ENCODE measurements around the gene IKZF3. TPM values are rescaled to one million over a fixed set of nuclear protein-coding genes. Genes with fewer than 3 reads are reported as not detected.

Gene IKZF3
- total and polyA plus RNA-seq, 8 donors, result 0.56 to 5.4 (median 1.1) TPM; not detected in 1

DNA sequence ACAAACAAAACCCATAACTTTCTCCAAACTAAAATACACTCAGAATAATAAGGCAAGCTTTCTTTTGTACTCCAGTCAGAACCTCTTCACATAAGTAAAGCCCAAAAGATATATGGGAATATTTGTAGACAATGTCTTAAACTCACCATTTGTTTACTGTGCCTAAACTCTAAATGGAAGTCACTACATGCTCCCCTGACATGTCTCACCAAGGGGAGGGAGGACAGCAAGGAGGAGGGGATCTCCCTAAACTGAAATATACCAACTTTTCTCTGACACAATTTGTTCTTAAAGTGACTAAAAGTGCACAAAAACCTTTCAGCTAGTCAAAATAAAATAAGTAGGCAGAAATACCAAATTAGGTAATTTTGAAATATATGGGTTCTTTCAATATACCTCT is 87.9 kb downstream of the IKZF3 start:
- Histone ChIP-seq H3K4me3 (peak overlapping the region in 3 of 4 donors; percentile 1 to 20 (median 2)), H3K9me3 (no peaks in the 10 kb centered on the region), H3K27ac (peak overlapping the region; percentile 39 to 76 (median 62)), H3K27me3 (peaks cover 0 to 19% (median 0%) of the 10 kb centered on the region in 3 donors), H3K4me1 (peaks cover 0 to 5% (median under 1%) of the 10 kb centered on the region in 4 donors), H3K36me3 (no peaks in the 10 kb centered on the region)
- TF ChIP-seq CTCF (IDR thresholded peaks at IDR 0.05) (no peak), EP300 (IDR thresholded peaks at IDR 0.05) (no peak), POLR2A (IDR thresholded peaks at IDR 0.05) (no peak), POLR2AphosphoS5 (IDR thresholded peaks at IDR 0.05) (no peak)
- intact Hi-C loops (cut with DNase I; ENCODE audit: low total_unique reads), result no loop called here
- DNase-seq, result no peak

GRCh38 chr17:39775031-39775430 is 89.1 kb downstream of the IKZF3 start:
- H3K36me3 ChIP-seq, result no peaks in the 10 kb centered on the region
- TF ChIP-seq EP300 (IDR thresholded peaks at IDR 0.05), result no peak
- no peak for TF ChIP-seq POLR2AphosphoS5 (IDR thresholded peaks at IDR 0.05)
- no peak for TF ChIP-seq POLR2A (IDR thresholded peaks at IDR 0.05)
- no peak for TF ChIP-seq CTCF (IDR thresholded peaks at IDR 0.05)
- no peak for DNase-seq
- H3K27me3 ChIP-seq, result peaks cover 0 to 19% (median 0%) of the 10 kb centered on the region in 3 donors
- 63 to 87% (median 80%) methylated on average over 2 of the region's 2 CpGs for WGBS, 5 donors
- intact Hi-C loops (cut with DNase I; ENCODE audit: low total_unique reads), result no loop called here
- no peaks in the 10 kb centered on the region for H3K9me3 ChIP-seq
- peak overlapping the region in 1 of 5 donors; percentile 76 for H3K27ac ChIP-seq
- no peaks in the 10 kb centered on the region for H3K4me1 ChIP-seq
- no peak overlapping the region for H3K4me3 ChIP-seq

DNA sequence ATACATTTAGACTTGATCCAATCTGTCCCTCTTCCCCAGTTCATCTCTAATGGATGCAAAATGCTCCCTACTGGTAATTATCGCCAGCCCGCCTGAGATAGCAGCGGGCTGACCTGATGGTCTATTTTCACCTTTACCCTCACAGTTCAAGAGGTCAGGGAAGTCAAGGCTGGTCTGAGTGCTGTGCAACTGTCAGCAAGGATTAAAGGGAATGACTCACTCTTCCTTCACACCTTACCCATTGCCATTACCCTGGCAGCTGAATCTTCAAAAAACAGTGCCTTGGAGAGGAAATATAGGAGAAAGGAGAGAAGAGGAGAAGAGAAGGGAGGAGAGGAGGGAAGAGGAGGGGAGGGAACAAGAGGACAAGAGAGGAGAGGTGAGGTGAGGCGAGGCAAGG is 90.1 kb downstream of the IKZF3 start:
- WGBS, 5 donors, result 75 to 83% (median 77%) methylated on average over 4 of the region's 4 CpGs
- peak overlapping the region in 4 of 5 donors; percentile 21 to 76 (median 56) for H3K27ac ChIP-seq
- H3K4me3 ChIP-seq, result no peak overlapping the region
- H3K27me3 ChIP-seq, result peaks cover 0 to 16% (median 0%) of the 10 kb centered on the region in 3 donors
- H3K9me3 ChIP-seq, result no peaks in the 10 kb centered on the region
- DNase-seq, result no peak
- intact Hi-C loops (cut with DNase I; ENCODE audit: low total_unique reads), result no loop called here
- TF ChIP-seq POLR2A (IDR thresholded peaks at IDR 0.05) (no peak), CTCF (IDR thresholded peaks at IDR 0.05) (no peak), POLR2AphosphoS5 (IDR thresholded peaks at IDR 0.05) (no peak), EP300 (IDR thresholded peaks at IDR 0.05) (no peak)
- no peaks in the 10 kb centered on the region for H3K36me3 ChIP-seq
- H3K4me1 ChIP-seq, result no peaks in the 10 kb centered on the region

- DNase-seq, result no peak
- no peaks in the 10 kb centered on the region for H3K4me1 ChIP-seq
- TF ChIP-seq POLR2AphosphoS5 (IDR thresholded peaks at IDR 0.05) (no peak), CTCF (IDR thresholded peaks at IDR 0.05) (no peak), EP300 (IDR thresholded peaks at IDR 0.05) (no peak), POLR2A (IDR thresholded peaks at IDR 0.05) (no peak)
- intact Hi-C loops (cut with DNase I; ENCODE audit: low total_unique reads), result no loop called here
- H3K9me3 ChIP-seq, result no peaks in the 10 kb centered on the region
- peak overlapping the region; percentile 37 to 76 (median 55) for H3K27ac ChIP-seq
- H3K4me3 ChIP-seq, result no peak overlapping the region
- no peaks in the 10 kb centered on the region for H3K36me3 ChIP-seq
- 70 to 86% (median 82%) methylated on average over 7 of the region's 7 CpGs for WGBS, 5 donors
- peaks cover 0 to 12% (median 0%) of the 10 kb centered on the region in 3 donors for H3K27me3 ChIP-seq
Measured at GRCh38 chr17:39772987-39773934, 90.9 kb downstream of the IKZF3 start.

All from stomach (tissue), 9 donors.